Transverse colon (tissue), 4 donors: ENCODE data around the gene ZNF181.

Experiments used
- CTCF ChIP-seq, 5 experiments: fragments of 200-600 bp in 3 of 5; fragments of 450-650 bp in 2 of 5; sonication (generic) in 3 of 5; IDR thresholded peaks; 1 replicate in 2 of 5; 2 replicates in 3 of 5; pipeline ENCODE4 v1.5.1; 2016 to 2017; ENCODE audit warnings: antibody characterized with exemption in 5 of 5, inconsistent platforms in 3 of 5, mild to moderate bottlenecking in 2 of 5, moderate library complexity in 1 of 5
- POLR2AphosphoS5 ChIP-seq, 3 donors: sonication (generic); formaldehyde crosslinking; IDR thresholded peaks; one replicate each; pipeline ENCODE4 v1.6.1; 2016; ENCODE audit warnings: antibody characterized with exemption in 3 of 3

GRCh38 chr19:34767951-34768350 is 33.9 kb downstream of the ZNF181 start:
- TF ChIP-seq CTCF (IDR thresholded peaks at IDR 0.05), result no peak
- TF ChIP-seq POLR2AphosphoS5 (IDR thresholded peaks at IDR 0.05), result no peak
